Measurements from ENCODE around the gene FNBP1.

DNA sequence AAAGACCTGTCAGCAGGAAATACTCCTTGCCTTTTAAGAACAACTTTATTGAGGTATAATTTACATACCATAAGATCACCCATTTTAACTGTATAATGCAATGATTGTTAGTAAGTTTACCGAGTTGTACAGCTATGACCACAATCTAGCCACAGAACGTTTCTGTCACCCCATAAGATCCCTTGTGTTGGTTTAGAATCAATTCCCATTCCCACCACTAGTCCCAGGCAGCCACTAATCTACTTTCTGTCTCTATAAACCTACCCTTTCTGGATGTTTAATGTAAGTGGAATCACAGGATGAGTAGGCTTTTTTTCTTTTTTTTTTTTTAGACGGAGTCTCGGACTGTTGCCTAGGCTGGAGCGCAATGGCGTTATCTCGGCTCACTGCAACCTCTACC, 15.2 kb upstream of the FNBP1 start:
- TF ChIP-seq, protein P1, sequence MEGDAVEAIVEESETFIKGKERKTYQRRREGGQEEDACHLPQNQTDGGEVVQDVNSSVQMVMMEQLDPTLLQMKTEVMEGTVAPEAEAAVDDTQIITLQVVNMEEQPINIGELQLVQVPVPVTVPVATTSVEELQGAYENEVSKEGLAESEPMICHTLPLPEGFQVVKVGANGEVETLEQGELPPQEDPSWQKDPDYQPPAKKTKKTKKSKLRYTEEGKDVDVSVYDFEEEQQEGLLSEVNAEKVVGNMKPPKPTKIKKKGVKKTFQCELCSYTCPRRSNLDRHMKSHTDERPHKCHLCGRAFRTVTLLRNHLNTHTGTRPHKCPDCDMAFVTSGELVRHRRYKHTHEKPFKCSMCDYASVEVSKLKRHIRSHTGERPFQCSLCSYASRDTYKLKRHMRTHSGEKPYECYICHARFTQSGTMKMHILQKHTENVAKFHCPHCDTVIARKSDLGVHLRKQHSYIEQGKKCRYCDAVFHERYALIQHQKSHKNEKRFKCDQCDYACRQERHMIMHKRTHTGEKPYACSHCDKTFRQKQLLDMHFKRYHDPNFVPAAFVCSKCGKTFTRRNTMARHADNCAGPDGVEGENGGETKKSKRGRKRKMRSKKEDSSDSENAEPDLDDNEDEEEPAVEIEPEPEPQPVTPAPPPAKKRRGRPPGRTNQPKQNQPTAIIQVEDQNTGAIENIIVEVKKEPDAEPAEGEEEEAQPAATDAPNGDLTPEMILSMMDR (conservative IDR thresholded peaks at IDR 0.05; ENCODE audit: low read length) = peak; percentile 30; the same call in 1 of the 2 replicates
- no peak for TF ChIP-seq EZH2phosphoT487 (IDR thresholded peaks at IDR 0.05; ENCODE audit: borderline replicate concordance)

All from Loucy (cell line).